ENCODE measurements around the gene LRP6. TPM values are rescaled to one million over a fixed set of nuclear protein-coding genes. Genes with fewer than 3 reads are reported as not detected.

LRP6 gene
- total RNA-seq, 1 donor from 2014 or later, result 1.4 TPM

DNA sequence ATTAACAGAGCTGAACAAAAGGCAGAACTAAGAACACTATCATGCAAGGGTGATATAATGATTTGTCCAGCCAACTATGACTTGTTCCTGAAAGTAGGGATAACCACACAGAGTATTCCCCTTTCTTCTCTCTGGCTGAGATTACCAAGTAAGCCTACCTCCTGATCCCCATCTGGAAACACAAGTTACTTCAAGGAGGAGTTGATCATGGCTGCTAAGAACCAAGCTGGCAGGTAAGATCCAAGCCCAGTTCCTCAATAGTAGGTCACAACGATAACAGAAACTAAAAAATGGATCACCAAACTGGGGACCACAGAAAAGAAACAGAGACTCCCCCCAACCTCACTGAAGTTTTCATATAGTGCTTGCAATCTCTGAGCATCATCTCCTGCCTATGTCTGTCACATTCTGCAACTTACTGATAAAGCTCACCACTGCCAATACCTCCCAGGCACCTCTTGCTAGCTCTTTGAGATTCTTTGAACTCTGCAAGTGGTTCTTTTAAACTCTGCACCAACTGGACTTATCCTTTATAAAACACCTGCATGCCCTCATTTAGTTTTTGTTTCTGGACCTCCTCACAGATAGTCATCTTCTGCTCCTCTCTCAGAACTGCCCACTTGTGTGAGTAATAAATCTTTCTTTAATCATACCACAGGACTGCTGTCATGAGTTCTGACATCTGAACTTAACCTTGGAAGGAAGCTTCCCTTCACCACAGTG lies 76.6 kb downstream of the LRP6 start:
- no peaks in the 10 kb centered on the region for H3K36me3 Mint-ChIP-seq (ENCODE audit: low read depth)
- POLR2A ChIA-PET, result no interaction called here
- H3K4me3 Mint-ChIP-seq, result no peak overlapping the region
- no peak overlapping the region for H3K27ac Mint-ChIP-seq
- DNase-seq (no peak), ATAC-seq (ENCODE audit: low read depth) (no peak)
- no peaks in the 10 kb centered on the region for H3K4me1 Mint-ChIP-seq
- no peaks in the 10 kb centered on the region for H3K27me3 Mint-ChIP-seq
- intact Hi-C loops (cut with micrococcal nuclease), result no loop called here
- TF ChIP-seq, protein P1, sequence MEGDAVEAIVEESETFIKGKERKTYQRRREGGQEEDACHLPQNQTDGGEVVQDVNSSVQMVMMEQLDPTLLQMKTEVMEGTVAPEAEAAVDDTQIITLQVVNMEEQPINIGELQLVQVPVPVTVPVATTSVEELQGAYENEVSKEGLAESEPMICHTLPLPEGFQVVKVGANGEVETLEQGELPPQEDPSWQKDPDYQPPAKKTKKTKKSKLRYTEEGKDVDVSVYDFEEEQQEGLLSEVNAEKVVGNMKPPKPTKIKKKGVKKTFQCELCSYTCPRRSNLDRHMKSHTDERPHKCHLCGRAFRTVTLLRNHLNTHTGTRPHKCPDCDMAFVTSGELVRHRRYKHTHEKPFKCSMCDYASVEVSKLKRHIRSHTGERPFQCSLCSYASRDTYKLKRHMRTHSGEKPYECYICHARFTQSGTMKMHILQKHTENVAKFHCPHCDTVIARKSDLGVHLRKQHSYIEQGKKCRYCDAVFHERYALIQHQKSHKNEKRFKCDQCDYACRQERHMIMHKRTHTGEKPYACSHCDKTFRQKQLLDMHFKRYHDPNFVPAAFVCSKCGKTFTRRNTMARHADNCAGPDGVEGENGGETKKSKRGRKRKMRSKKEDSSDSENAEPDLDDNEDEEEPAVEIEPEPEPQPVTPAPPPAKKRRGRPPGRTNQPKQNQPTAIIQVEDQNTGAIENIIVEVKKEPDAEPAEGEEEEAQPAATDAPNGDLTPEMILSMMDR (IDR thresholded peaks at IDR 0.05), result no peak
- H3K9me3 Mint-ChIP-seq, result peaks cover 2% of the 10 kb centered on the region
- CTCF ChIA-PET, result no interaction called here

DNA sequence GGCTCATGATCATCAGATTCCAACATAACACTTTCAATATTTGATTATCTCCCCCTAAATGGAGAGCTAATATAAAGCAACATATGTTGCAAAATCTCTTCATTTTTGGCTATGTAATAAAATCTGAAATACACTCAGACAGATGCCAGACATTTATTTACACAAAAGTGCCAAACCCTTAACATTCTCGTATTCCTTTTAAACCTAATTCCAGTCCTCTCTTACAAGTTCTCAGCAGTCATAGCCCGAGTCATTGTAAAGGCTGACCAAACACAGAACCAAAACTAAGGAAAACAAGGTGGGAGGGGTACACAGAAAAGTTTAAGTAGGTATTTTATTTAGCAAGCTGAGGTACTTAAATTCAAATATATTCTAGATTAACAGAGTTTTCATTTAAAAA lies 81.4 kb downstream of the LRP6 start:
- H3K27me3 Mint-ChIP-seq, result no peaks in the 10 kb centered on the region

DNA sequence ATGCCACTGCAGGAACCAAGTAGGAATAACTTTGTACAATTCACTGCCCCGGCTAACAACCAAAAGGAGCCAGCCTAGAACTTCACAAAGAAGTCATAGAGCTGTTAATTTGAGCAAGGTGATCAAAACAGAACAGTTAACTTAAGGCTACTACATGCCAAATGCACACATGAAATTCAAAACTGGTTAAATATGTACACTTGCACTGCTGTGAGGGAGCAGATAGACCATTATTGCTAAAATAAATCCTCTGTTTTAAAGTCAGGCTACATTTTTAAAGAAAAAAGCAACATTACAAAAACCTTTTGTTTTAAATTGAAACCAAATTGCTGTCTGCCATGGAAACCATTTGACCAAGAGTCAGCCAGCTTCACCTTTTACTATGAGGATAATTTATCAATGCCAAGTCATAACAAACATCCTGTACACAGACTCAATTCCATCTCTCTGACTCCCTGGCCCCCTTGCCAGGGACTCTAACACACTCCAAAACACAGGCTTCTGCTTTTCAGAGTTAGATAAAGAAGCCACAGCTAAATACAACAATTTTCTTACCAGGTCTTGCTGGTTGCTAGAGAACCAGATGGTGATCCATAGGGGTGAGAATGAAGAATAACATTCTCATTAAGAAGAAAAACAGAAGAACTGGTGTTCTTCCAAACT lies 84.0 kb downstream of the LRP6 start:
- POLR2A ChIA-PET, result no interaction called here
- ATAC-seq (ENCODE audit: low read depth) (no peak), DNase-seq (no peak)
- H3K27ac Mint-ChIP-seq, result no peak overlapping the region
- CTCF ChIA-PET, result no interaction called here
- no peaks in the 10 kb centered on the region for H3K9me3 Mint-ChIP-seq
- TF ChIP-seq, protein P1 (IDR thresholded peaks at IDR 0.05), result no peak
- H3K27me3 Mint-ChIP-seq, result peaks cover 2% of the 10 kb centered on the region
- no peak overlapping the region for H3K4me3 Mint-ChIP-seq
- intact Hi-C loops (cut with micrococcal nuclease), result no loop called here
- H3K36me3 Mint-ChIP-seq (ENCODE audit: low read depth), result no peaks in the 10 kb centered on the region
- H3K4me1 Mint-ChIP-seq, result no peaks in the 10 kb centered on the region

More for the DNA sequence above, 81.4 kb downstream of the LRP6 start:
- Mint-ChIP-seq H3K4me3 (no peak overlapping the region), H3K4me1 (no peaks in the 10 kb centered on the region), H3K27ac (no peak overlapping the region), H3K9me3 (no peaks in the 10 kb centered on the region), H3K36me3 (ENCODE audit: low read depth) (no peaks in the 10 kb centered on the region)
- intact Hi-C loops (cut with micrococcal nuclease), result no loop called here
- ATAC-seq (ENCODE audit: low read depth), result no peak
- no peak for DNase-seq
- TF ChIP-seq, protein P1 (IDR thresholded peaks at IDR 0.05), result no peak
- POLR2A ChIA-PET, result interaction anchor here (0.7 kb wide), 2 partner anchors 9 to 402 kb away, joined by 5 read pairs; no protein-coding TSS in a partner anchor
- CTCF ChIA-PET, result no interaction called here

DNA sequence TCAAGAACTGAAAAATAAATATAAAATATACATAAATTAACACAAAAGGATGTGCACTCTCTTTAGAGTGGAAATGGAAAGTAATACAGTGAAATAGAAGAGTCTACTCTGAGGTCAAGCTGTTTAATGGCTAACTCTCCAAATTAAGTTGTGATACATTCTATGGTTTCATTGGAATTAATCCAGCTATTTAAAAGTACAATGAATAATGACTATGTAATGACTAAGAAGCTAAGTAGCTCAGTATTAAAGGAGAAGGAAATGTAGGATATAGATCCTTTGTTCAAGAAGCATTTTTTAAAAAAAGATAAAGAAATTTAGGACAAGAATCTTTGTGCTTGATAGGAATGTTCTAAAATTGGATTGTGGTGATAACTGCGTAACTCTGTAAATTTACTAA lies 85.3 kb downstream of the LRP6 start:
- H3K4me3 Mint-ChIP-seq, result no peak overlapping the region
- TF ChIP-seq, protein P1 (IDR thresholded peaks at IDR 0.05), result no peak
- ATAC-seq (ENCODE audit: low read depth) (no peak), DNase-seq (no peak)
- H3K4me1 Mint-ChIP-seq, result no peaks in the 10 kb centered on the region
- peaks cover 2% of the 10 kb centered on the region for H3K27me3 Mint-ChIP-seq
- no peaks in the 10 kb centered on the region for H3K9me3 Mint-ChIP-seq
- H3K36me3 Mint-ChIP-seq (ENCODE audit: low read depth), result no peaks in the 10 kb centered on the region
- ChIA-PET CTCF (no interaction called here), POLR2A (no interaction called here)
- intact Hi-C loops (cut with micrococcal nuclease), result no loop called here
- no peak overlapping the region for H3K27ac Mint-ChIP-seq

DNA sequence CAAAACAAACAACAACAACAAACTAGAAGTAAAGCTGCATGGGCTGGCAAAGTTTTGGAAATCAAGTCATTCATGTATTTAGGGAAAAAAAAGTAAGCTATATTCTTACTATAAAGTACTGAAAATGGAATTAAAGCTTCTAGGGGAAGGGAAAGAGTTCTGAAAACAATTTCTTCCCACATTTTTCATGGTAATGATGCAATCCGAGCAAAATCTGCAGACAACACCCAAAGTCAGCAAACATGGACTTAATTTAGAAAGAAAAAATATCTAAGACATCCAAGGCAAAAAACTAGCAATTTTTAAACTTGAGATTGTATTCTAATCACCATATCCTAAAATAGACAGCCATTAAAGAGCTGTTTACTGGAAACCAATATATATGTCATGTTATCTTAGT lies 86.3 kb downstream of the LRP6 start:
- DNase-seq (no peak), ATAC-seq (ENCODE audit: low read depth) (no peak)
- intact Hi-C loops (cut with micrococcal nuclease), result no loop called here
- ChIA-PET CTCF (no interaction called here), POLR2A (no interaction called here)
- H3K4me1 Mint-ChIP-seq, result peaks cover 3% of the 10 kb centered on the region
- H3K27ac Mint-ChIP-seq, result no peak overlapping the region
- peaks cover 2% of the 10 kb centered on the region for H3K27me3 Mint-ChIP-seq
- no peaks in the 10 kb centered on the region for H3K9me3 Mint-ChIP-seq
- TF ChIP-seq, protein P1 (IDR thresholded peaks at IDR 0.05), result no peak
- no peak overlapping the region for H3K4me3 Mint-ChIP-seq
- H3K36me3 Mint-ChIP-seq (ENCODE audit: low read depth), result no peaks in the 10 kb centered on the region

Data from activated B cell treated with CpG ODN at 0.5 μM for 24 hours (primary cell).